Subcutaneous adipose tissue (tissue), 4 donors: Measurements from ENCODE around the gene PER2. TPM values are rescaled to one million over a fixed set of nuclear protein-coding genes. Genes with fewer than 3 reads are reported as not detected.

Source experiments
- total RNA-seq, 4 donors: library from RNA; depleted of rRNA; stranded (reverse); fragments of >200 nt; gene quantifications; one replicate each; pipeline ENCODE4 v1.1.0, GENCODE V29; 2016
- TF ChIP-seq, protein P1 (sequence below): fragments of 450-650 bp; IDR thresholded peaks from one replicate; pipeline ENCODE4 v1.5.1; 2016; ENCODE audit warnings: low read depth, mild to moderate bottlenecking, control low read depth, antibody characterized with exemption, moderate library complexity

Gene PER2
- total RNA-seq, 4 donors from 2014 or later = 2.9 to 17.9 (median 6.4) TPM

DNA sequence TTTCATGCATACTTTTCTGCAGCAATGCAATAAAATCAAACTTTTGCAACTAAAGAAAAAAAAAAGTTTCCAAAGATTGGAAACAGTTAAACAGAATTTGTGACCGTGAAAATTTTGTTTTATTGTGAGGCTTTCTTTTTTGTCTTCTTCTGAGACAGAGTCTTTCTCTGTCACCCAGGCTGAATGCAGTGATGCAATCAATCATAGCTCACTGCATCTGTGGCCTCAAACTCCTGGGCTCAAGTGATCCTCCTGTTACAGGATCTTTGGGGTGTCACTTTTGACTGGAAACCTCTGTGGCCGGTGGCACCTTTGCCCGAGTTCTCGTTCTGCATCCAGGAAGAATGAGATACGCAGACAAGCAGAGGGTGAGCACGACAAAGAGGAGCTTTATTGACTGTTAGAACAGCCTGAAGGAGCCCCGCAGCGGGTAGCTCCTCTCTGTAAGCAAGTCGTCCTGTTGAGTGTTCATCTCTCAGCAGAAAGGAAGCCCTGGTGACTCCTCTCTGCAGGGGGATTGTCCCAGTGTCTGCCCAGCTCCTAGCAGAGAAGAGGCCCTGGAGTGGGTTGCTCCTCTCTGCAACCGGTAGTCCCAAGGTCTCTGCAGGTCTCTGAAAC, 68.0 kb downstream of the PER2 start:
- TF ChIP-seq, protein P1, sequence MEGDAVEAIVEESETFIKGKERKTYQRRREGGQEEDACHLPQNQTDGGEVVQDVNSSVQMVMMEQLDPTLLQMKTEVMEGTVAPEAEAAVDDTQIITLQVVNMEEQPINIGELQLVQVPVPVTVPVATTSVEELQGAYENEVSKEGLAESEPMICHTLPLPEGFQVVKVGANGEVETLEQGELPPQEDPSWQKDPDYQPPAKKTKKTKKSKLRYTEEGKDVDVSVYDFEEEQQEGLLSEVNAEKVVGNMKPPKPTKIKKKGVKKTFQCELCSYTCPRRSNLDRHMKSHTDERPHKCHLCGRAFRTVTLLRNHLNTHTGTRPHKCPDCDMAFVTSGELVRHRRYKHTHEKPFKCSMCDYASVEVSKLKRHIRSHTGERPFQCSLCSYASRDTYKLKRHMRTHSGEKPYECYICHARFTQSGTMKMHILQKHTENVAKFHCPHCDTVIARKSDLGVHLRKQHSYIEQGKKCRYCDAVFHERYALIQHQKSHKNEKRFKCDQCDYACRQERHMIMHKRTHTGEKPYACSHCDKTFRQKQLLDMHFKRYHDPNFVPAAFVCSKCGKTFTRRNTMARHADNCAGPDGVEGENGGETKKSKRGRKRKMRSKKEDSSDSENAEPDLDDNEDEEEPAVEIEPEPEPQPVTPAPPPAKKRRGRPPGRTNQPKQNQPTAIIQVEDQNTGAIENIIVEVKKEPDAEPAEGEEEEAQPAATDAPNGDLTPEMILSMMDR = no peak

- TF ChIP-seq, protein P1 = no peak
Measured at GRCh38 chr2:238216651-238217184, 71.7 kb downstream of the PER2 start.

DNA sequence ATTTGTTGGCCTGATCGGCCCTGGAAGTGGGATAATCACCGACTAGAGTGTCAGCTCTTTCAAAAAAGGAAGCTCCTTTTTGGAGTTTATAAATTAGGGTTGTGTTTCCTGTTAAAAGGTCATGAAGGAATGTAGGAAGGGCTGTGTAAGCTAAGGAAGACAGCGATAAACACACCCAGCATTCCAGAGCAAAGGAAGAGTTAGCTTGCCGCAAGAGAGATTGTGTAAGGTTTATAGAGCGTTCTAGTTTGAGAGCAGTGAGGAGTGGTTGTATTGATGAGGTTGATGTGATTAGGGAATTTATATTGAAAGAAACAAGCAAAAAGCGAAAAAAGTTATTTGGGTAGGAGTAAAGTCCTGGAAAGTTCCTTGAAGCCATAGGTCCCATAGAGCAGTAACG, 81.4 kb downstream of the PER2 start:
- TF ChIP-seq, protein P1 = no peak

DNA sequence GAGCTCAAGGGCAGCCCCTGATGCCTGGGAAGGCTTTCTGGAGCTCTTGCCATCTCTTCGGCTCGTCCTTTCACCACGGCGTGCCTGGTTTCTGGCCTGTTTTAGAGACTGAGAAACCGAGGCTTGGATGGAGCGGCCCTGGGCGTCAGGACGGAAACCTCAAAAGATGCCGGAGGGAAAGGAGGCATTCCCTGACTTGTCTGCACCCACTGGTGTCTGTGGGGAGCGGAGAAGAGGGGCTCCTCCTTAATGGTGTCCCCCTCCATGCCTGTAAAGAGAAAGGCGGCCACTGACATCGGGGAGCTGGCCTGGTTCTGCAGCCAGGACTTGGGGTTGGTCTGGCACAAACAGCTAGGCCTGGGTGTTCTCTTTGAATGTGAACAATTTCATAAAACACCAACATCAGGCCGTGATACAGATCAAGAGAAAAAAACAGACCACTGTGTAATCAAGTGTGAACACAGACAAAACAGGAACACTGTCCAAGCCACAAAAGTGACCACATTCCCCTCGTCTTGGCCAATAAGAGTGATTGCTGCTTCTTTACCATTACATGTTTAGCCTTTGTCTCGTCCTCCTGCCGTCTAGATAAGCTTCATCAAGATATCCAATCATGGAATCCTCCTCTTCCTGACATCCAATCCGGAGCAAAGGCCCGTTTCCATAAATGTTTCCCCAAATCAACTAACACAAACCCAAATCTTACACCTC, 84.3 kb downstream of the PER2 start:
- TF ChIP-seq, protein P1 = no peak

DNA sequence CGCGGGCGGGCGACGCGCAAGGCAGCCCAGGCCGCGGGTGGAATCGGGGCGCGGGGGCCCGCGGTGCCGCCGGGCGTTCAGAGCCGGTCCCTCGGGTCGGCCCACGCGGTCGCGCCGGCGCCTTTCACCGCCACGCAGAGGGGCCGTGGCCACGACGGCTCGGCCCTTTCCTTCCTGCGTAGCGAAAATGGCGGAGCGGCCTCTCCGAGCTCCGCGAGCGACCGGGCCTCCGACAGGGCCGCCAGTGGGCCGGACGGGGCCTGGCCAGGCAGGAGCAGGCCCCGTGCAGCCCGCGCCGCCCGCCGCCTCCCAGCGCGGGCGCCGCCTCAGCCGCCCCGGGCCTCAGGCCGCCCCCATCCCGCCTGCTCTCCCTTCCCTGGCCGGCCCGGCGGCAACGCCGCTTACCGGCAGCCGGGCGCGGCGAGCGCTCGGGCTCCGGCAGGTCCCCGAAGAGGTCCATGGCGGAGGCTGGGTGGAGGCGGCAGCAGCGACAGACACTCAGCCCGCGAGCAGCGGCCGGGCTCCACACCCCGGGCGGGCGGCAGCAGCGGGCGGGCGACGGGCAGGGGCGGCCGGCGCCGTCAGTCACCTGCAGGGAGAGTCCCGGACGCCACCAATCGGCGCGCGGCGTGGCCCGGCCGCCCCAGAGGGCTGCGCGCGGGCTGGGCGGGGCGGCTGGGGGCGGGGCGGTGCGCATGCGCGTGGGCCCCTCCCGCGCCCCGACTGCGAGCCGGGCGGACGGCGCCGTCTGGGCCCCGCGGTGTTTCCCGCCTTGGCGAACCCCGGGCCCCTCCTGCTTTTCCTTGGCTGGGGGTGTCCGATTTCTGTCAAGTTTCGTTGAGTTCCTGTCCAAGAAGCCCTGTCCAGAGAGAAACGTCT, 85.1 kb downstream of the PER2 start, which contains the start of gene ILKAP:
Gene ILKAP, minus strand, starts transcription at position 602 of the 879 bp plus-strand sequence. Its CDS starts 142 bp downstream, at position 460.
- TF ChIP-seq, protein P1 = no peak

GRCh38 chr2:238202326-238203093, 85.9 kb downstream of the PER2 start:
- TF ChIP-seq, protein P1 = no peak

Other genes with a start within 250 kb of the PER2 start
- 10 to 100 TPM in 2 of 4 donors, 1 to 10 TPM in 2; 8.5 to 16.0 (median 11.2) TPM for gene SCLY, start 227.6 kb downstream of the PER2 start, total RNA-seq
- gene ESPNL, start 188.3 kb downstream of the PER2 start, total RNA-seq = under 1 TPM in 2 of 4 donors, not detected in 2; 0.22 to 0.68 TPM
- 1 to 10 TPM in 1 of 4 donors, under 1 TPM in 3; 0.65 to 1.9 (median 0.78) TPM for gene KLHL30, start 149.9 kb downstream of the PER2 start, total RNA-seq
- gene ERFE, start 129.6 kb downstream of the PER2 start, total RNA-seq = under 1 TPM in 1 of 4 donors, not detected in 3; 0.85 TPM
- gene ILKAP, start 84.9 kb downstream of the PER2 start, total RNA-seq = 10 to 100 TPM; 27.2 to 48.0 (median 37.2) TPM
- gene HES6, start 48.6 kb downstream of the PER2 start, total RNA-seq = 1 to 10 TPM; 2.4 to 7.3 (median 5.3) TPM
- 10 to 100 TPM in 3 of 4 donors, 1 to 10 TPM in 1; 8.0 to 25.8 (median 12.2) TPM for gene TRAF3IP1, start 31.9 kb upstream of the PER2 start, total RNA-seq
- 10 to 100 TPM in 3 of 4 donors, 1 to 10 TPM in 1; 7.3 to 19.4 (median 17.2) TPM for gene ASB1, start 138.3 kb upstream of the PER2 start, total RNA-seq